K562 (cell line): ENCODE data around the gene TRAPPC12. TPM values are rescaled to one million over a fixed set of nuclear protein-coding genes. Genes with fewer than 3 reads are reported as not detected.

Source experiments
- ATAC-seq: fragments of 200-7000 bp; cut with Tn5 transposase; 3 replicates; pipeline ENCODE4 v1.9.1; 2020; ENCODE audit warnings: moderate library complexity
- BruUV-seq: library from RNA; stranded (reverse); fragments of 400-500 nt; replicated peaks from 2 replicates; lab custom pipeline; 2021; lab: Mats Ljungman, UMichigan
- CTCF ChIA-PET: fragments of 300-600 bp; formaldehyde crosslinking; extraction: SDS; loops from one replicate; lab custom pipeline; 2021; ENCODE audit warnings: low intra/inter-chr PET ratio; lab: Yijun Ruan, JAX
- POLR2A ChIA-PET: fragments of 300-600, 350-650 bp; sonication (Branson Sonifier 250); formaldehyde crosslinking; extraction: SDS; loops from one replicate; lab custom pipeline; 2021; ENCODE audit warnings: antibody characterized with exemption, inconsistent platforms; lab: Yijun Ruan, JAX
- DNase-seq, 4 experiments: peaks; one replicate each; pipeline versions ENCODE4 v3.0.0 to v3.0.0-alpha.2; 2011 to 2018; ENCODE audit warnings: low spot score in 3 of 4, mixed read lengths in 3 of 4; ENCODE audit errors: extremely low read depth in 1 of 4
- FAIRE-seq: peaks from 2 replicates; lab custom pipeline; 2011; peaks lifted over from hg19 to GRCh38; lab: Jason Lieb, UNC
- H2AFZ ChIP-seq: 2 replicates; pipeline ENCODE4 v1.6.0; 2011; ENCODE audit warnings: low read depth, low read length, control low read depth, inconsistent platforms
- H3K27ac ChIP-seq: fragments of 200-600 bp; 3 replicates; pipeline ENCODE4 v1.8.0; 2011; ENCODE audit warnings: low read depth, mild to moderate bottlenecking, control low read depth, inconsistent platforms, low read length, moderate library complexity, mixed read lengths; ENCODE audit errors: extremely low read depth
- H3K27me3 ChIP-seq, 2 experiments: fragments of 300-600 bp in 1 of 2; 2 replicates in 1 of 2; 3 replicates in 1 of 2; pipeline versions ENCODE4 v1.6.0 to v1.8.0; 2011; ENCODE audit warnings: inconsistent platforms in 2 of 2, low read length in 2 of 2, mild to moderate bottlenecking in 1 of 2, mixed read lengths in 1 of 2, moderate library complexity in 1 of 2; ENCODE audit not compliant: control insufficient read depth in 2 of 2, insufficient read depth in 2 of 2
- H3K36me3 ChIP-seq: fragments of 300-600 bp; 3 replicates; pipeline ENCODE4 v1.8.0; 2011; ENCODE audit warnings: mild to moderate bottlenecking, low read length, inconsistent platforms; ENCODE audit not compliant: control insufficient read depth, insufficient read depth
- H3K4me1 ChIP-seq, 2 experiments: fragments of 200-600 bp in 1 of 2; replicated peaks in 1 of 2; 2 replicates in 1 of 2; 3 replicates in 1 of 2; pipeline versions ENCODE4 v1.5.1 to v1.8.0; 2011; ENCODE audit warnings: inconsistent platforms in 2 of 2, low read length in 2 of 2, mild to moderate bottlenecking in 1 of 2, mixed read lengths in 1 of 2, moderate library complexity in 1 of 2; ENCODE audit not compliant: control insufficient read depth in 2 of 2, insufficient read depth in 2 of 2
- H3K4me2 ChIP-seq: 2 replicates; pipeline ENCODE4 v1.6.1; 2011; ENCODE audit warnings: low read length, control low read depth, inconsistent platforms, mixed read lengths; ENCODE audit not compliant: insufficient read depth
- H3K4me3 ChIP-seq: fragments of 200-600 bp; sonication (generic), shearing (Covaris generic); 2 replicates; pipeline ENCODE4 v1.5.1; 2016; ENCODE audit warnings: control low read depth, inconsistent platforms
- H3K79me2 ChIP-seq: fragments of 200-600 bp; 3 replicates; pipeline ENCODE4 v1.8.0; 2011; ENCODE audit warnings: low read length, inconsistent platforms; ENCODE audit not compliant: control insufficient read depth, insufficient read depth
- H3K9ac ChIP-seq, 2 experiments: 2 replicates each; pipeline versions ENCODE4 v1.6.0 to v1.6.1; 2011; ENCODE audit warnings: low read depth in 2 of 2, low read length in 2 of 2, control low read depth in 1 of 2, inconsistent platforms in 1 of 2, mild to moderate bottlenecking in 1 of 2, mixed read lengths in 1 of 2; ENCODE audit not compliant: insufficient read depth in 1 of 2
- H3K9me1 ChIP-seq: one replicate; pipeline ENCODE4 v1.6.0; 2011; ENCODE audit warnings: inconsistent platforms, mild to moderate bottlenecking, low read length, moderate library complexity; ENCODE audit not compliant: control insufficient read depth, insufficient read depth
- H3K9me3 ChIP-seq: replicated peaks from 2 replicates; pipeline ENCODE4 v1.5.1; 2011; ENCODE audit warnings: low read depth, low read length, inconsistent platforms; ENCODE audit not compliant: control insufficient read depth, insufficient read depth
- H4K20me1 ChIP-seq: replicated peaks from 2 replicates; pipeline ENCODE4 v1.6.1; 2011; ENCODE audit warnings: low read length, inconsistent platforms, mixed read lengths; ENCODE audit not compliant: control insufficient read depth, insufficient read depth
- CC2D1A ChIP-seq: fragments of 450-650 bp; IDR thresholded peaks from 2 replicates; pipeline ENCODE4 v1.6.1; 2017; ENCODE audit warnings: mild to moderate bottlenecking
- FOXA1 ChIP-seq: fragments of 450-650 bp; IDR thresholded peaks from 2 replicates; pipeline ENCODE4 v1.6.1; 2016; ENCODE audit warnings: mild to moderate bottlenecking, borderline replicate concordance
- KAT8 ChIP-seq: fragments of 450-650 bp; IDR thresholded peaks from 2 replicates; pipeline ENCODE4 v1.6.1; 2016; ENCODE audit warnings: low read depth, mild to moderate bottlenecking
- LCOR ChIP-seq: sonication (generic); formaldehyde crosslinking; IDR thresholded peaks from 2 replicates; pipeline ENCODE4 v1.8.0; 2022; ENCODE audit warnings: mild to moderate bottlenecking, missing genetic modification reagents
- PTTG1 ChIP-seq: fragments of 450-650 bp; IDR thresholded peaks from 2 replicates; pipeline ENCODE4 v1.6.1; 2016; ENCODE audit warnings: low read depth, mild to moderate bottlenecking, missing genetic modification characterization, missing compliant biosample characterization
- ZNF140 ChIP-seq: fragments of 250-450 bp; sonication (Bioruptor Pico); IDR thresholded peaks from 2 replicates; pipeline ENCODE4 v1.8.0; 2021; ENCODE audit warnings: moderate library complexity, mild to moderate bottlenecking, inconsistent platforms
- ZZZ3 ChIP-seq: fragments of 450-650 bp; IDR thresholded peaks from 2 replicates; pipeline ENCODE4 v1.6.1; 2016; ENCODE audit warnings: antibody characterized with exemption, mild to moderate bottlenecking, moderate library complexity
- WGBS: fragments of 100-300 bp; shearing (Covaris generic); methylation state at CpG from one replicate; pipeline ENCODE4 v1.1.6; 2016; ENCODE audit warnings: low coverage, mixed read lengths; ENCODE audit not compliant: insufficient coverage; ENCODE audit errors: missing lambda C conversion rate; 5-methylcytosine and 5-hydroxymethylcytosine counted together
- in situ Hi-C: fragments of 300-500 bp; cut with MboI; formaldehyde crosslinking; loops from 4 replicates; pipeline ENCODE4 v1.15.0; 2018; ENCODE audit warnings: inconsistent platforms, mixed read lengths
- intact Hi-C: fragments of 100-400 bp; cut with micrococcal nuclease; formaldehyde crosslinking; loops from 2 replicates; pipeline ENCODE4 v1.14.2; 2022
- polyA plus RNA-seq, 8 experiments: library from polyadenylated mRNA; depleted of rRNA in 4 of 8; stranded (reverse) in 5 of 8; unstranded in 3 of 8; fragments of >200 nt; fragmentation: Nextera tagmentation in 2 of 8; fragmentation: Illumina TruSeq in 1 of 8; extraction: Ambion mirVana in 2 of 8; extraction: Trizol in 1 of 8; gene quantifications; 2 replicates each; pipeline versions ENCODE4 v1.2.1 to v1.2.3, GENCODE V29; 2011 to 2014; ENCODE audit warnings: inconsistent platforms in 1 of 8, missing spikeins in 1 of 8
- total RNA-seq, 7 experiments: library from RNA; depleted of rRNA in 6 of 7; stranded (reverse); fragments of >200 nt in 6 of 7; fragmentation: Illumina TruSeq in 2 of 7; extraction: Trizol in 2 of 7; gene quantifications; 2 replicates each; pipeline versions ENCODE4 v1.2.1 to v1.2.3, GENCODE V29; 2011 to 2021; ENCODE audit warnings: low replicate concordance in 1 of 7
- TF ChIP-seq, protein P1 (sequence below): fragments of 450-650 bp; IDR thresholded peaks from 2 replicates; pipeline ENCODE4 v1.6.1; 2017; ENCODE audit warnings: antibody characterized with exemption, mild to moderate bottlenecking

Gene TRAPPC12
- total and polyA plus RNA-seq, 9 of the 15 experiments (the other 6 are each of a cell fraction or from before 2014, with no cell fraction given) = 8.0 to 75.2 (median 39.1) TPM

DNA sequence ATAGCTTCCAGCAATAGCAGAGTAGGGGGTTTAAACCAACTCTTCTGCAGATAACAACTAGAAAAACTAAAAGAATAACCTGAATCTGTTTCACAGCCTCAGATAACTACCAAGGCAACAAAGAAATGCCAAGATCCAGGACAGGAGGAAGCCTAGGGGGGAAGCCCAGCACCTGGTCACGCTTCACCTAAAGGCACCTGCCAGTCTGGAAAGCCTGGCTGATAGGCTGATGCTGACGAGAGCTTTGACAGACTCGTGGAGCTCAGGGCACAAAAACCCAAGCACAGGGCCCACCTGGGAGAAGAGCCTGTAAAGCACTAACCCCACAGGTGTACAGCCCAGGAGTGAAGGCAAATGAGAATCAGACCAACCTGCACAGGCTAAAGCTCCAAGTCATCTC lies 24.5 kb upstream of the TRAPPC12 start:
- no peaks in the 10 kb centered on the region for H3K27me3 ChIP-seq
- intact Hi-C loops = no loop called here
- 94% methylated on average over 3 of the region's 3 CpGs for WGBS
- H2AFZ ChIP-seq = no peak overlapping the region
- no peaks in the 10 kb centered on the region for H4K20me1 ChIP-seq
- ATAC-seq = no peak
- peaks cover 2% of the 10 kb centered on the region; the same call in 1 of the 2 replicates for H3K9me3 ChIP-seq
- DNase-seq = no peak
- BruUV-seq = no TSS peak
- H3K36me3 ChIP-seq = peaks cover 28% of the 10 kb centered on the region
- ChIA-PET POLR2A (no interaction called here), CTCF (no interaction called here)
- no peak for FAIRE-seq
- H3K4me3 ChIP-seq = no peak overlapping the region
- no peaks in the 10 kb centered on the region for H3K9me1 ChIP-seq
- H3K4me1 ChIP-seq = peaks cover 0 to 5% of the 10 kb centered on the region in 2 experiments; a peak in 1 of 5 replicates
- H3K4me2 ChIP-seq = no peak overlapping the region
- no peak overlapping the region for H3K9ac ChIP-seq
- H3K79me2 ChIP-seq = peaks cover 27% of the 10 kb centered on the region
- in situ Hi-C loops = no loop called here
- no peak overlapping the region for H3K27ac ChIP-seq
- TF ChIP-seq FOXA1 (no peak), ZZZ3 (no peak), ZNF140 (CRISPR knock-in tag) (no peak), PTTG1 (tag) (no peak), CC2D1A (no peak), KAT8 (no peak), LCOR (CRISPR knock-in tag) (no peak)
- TF ChIP-seq, protein P1, sequence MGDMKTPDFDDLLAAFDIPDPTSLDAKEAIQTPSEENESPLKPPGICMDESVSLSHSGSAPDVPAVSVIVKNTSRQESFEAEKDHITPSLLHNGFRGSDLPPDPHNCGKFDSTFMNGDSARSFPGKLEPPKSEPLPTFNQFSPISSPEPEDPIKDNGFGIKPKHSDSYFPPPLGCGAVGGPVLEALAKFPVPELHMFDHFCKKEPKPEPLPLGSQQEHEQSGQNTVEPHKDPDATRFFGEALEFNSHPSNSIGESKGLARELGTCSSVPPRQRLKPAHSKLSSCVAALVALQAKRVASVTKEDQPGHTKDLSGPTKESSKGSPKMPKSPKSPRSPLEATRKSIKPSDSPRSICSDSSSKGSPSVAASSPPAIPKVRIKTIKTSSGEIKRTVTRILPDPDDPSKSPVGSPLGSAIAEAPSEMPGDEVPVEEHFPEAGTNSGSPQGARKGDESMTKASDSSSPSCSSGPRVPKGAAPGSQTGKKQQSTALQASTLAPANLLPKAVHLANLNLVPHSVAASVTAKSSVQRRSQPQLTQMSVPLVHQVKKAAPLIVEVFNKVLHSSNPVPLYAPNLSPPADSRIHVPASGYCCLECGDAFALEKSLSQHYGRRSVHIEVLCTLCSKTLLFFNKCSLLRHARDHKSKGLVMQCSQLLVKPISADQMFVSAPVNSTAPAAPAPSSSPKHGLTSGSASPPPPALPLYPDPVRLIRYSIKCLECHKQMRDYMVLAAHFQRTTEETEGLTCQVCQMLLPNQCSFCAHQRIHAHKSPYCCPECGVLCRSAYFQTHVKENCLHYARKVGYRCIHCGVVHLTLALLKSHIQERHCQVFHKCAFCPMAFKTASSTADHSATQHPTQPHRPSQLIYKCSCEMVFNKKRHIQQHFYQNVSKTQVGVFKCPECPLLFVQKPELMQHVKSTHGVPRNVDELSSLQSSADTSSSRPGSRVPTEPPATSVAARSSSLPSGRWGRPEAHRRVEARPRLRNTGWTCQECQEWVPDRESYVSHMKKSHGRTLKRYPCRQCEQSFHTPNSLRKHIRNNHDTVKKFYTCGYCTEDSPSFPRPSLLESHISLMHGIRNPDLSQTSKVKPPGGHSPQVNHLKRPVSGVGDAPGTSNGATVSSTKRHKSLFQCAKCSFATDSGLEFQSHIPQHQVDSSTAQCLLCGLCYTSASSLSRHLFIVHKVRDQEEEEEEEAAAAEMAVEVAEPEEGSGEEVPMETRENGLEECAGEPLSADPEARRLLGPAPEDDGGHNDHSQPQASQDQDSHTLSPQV = no peak
